Non-pigmented ciliary epithelial cell (primary cell): ENCODE results near the gene ZDHHC19.
"Not testable (repeated sequence)": the region's sequence is repeated elsewhere in the genome, so short reads cannot be mapped to it uniquely, and the experiment has no call there.

ENCODE experiments used
- DNase-seq: peaks from one replicate; pipeline ENCODE4 v3.0.0-alpha.2; 2010; ENCODE audit warnings: low read depth

ZDHHC19 gene

DNA sequence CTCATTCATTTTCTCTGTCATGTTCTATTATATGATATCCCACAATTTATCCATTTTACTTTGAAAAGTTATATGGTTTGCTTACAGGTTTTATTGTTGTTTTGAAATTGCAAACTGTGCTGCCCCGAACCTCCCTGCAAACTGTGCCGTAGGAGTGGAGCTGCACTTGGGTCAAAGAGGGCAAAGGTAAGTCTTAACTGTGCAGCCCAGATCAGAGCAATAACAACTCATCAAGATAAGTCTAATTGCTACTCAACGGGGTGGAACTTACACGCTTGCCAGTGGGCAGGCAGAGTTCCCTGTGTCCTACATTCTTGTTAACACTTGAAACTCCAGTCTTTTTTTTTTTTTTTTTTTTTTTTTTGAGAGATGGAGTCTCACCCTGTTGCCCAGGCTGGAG lies 33.2 kb downstream of the ZDHHC19 start:
- DNase-seq = no peak

DNA sequence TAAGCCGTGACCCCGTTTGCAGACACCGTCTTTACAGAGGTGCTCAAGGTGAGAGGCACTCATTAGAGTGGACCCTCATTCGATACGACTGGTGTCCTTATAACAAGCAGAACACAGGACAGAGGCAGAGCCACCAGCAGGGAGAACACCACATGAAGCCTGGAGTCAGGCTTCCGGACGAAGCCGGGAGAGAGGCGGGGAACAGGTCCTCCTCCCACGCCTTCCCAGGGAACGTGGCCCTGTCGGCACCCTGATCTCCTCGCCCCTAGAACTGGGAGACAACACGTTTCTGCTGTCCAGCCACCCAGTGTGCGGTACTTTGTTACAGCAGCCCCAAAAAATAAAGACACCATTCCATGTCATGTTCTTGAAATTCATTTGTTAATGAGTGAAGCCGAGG lies 33.6 kb downstream of the ZDHHC19 start:
- DNase-seq = no peak

DNA sequence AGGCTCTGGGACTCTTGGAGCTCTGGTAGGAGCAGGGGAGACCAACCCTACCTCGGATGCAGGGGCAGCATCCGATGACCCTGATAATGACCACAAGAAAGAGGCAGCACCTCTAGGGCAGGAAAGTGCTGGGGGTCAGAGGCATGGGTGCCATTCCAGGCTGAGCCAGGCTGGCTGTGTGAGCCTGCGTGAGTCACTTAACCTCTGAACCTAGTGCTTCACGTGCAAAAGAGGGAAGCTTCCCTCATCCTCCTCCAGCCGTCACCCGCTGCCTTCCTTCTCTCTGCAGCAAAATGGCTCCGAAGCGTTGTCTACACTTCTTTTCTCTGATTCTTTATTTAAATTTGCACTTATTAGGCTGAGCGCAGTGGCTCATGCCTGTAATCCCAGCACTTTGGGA lies 35.5 kb downstream of the ZDHHC19 start:
- no peak for DNase-seq

DNA sequence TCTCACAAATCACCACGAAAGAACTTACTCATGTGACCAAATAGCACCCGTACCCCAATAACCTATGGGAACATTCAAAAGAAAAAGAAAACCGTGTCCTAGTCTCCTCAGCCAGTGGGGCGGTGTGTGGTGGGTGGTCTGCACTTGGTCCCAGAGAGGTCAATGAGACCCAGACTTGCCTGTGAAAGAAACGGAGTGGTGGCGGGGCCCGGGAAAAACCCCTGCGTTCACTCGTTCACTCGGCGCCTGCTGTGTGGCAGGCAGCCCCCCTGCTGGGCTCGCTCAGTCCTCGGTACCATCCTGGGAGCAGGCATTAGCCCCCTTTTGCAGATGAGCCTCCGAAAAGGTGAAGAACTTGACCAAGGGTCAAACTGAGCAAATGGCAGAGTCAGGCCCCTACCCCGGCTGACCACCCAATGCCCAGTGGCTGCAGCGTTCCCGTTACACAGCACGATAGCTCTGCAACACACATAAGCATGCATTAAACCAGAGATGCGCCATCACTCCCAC lies 36.0 kb downstream of the ZDHHC19 start:
- no peak for DNase-seq

DNA sequence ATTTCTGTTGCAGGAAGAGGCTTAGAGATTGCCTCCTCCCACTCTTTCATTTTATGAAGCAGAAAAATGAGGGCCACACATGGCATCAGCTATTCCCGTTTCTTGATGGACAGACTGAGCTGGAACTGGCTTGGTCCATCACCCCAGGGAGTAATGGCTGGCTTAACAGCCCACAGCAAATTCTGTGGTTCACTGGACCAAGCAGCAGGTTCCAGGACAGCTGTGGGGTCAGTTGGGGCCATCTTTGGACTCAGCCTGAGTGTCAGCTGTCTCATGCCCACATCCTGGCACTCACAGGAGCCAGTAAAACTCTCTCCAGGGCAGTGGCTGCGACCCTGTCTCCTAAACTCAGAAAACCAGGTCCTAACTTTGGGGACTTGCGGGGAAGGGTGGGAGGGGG lies 36.5 kb downstream of the ZDHHC19 start:
- DNase-seq = no peak

DNA sequence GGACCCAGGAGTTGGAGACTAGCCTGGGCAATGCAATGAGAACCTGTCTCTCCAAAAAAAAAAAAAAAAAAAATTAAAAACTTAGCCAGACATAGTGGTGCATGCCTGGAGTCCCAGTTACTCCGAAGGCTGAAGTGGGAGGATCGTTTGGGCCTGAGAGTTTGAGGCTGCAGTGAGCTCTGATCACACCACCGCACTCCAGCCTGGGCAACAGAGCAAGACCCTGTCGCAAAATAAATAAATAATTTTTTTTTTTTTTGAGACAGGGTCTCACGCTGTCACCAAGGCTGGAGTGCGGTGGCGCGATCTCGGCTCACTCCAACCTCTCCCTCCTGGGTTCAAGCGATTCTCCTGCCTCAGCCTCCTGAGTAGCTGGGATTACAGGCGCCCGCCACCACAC lies 40.9 kb downstream of the ZDHHC19 start:
- not testable (repeated sequence) for DNase-seq

DNA sequence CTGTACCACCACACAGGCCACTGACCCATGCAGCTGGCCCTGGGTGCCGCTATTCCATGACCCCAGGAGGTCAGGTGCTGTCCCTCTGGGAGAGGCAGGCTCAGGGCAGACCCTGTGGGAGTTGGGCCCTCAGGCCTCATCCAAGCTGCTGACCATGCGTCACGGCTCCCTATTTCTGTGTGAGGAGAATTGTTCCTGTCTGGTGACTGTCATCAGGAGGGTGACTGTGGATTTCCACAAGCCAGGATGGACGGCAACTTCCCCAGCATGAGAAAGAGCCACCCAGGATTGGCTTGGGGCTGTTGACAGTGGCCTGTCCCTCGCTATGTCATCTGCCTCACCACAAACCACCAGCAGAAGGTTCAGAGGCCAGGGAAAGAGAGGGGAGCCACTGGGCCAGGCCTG lies 41.4 kb downstream of the ZDHHC19 start:
- DNase-seq = no peak

DNA sequence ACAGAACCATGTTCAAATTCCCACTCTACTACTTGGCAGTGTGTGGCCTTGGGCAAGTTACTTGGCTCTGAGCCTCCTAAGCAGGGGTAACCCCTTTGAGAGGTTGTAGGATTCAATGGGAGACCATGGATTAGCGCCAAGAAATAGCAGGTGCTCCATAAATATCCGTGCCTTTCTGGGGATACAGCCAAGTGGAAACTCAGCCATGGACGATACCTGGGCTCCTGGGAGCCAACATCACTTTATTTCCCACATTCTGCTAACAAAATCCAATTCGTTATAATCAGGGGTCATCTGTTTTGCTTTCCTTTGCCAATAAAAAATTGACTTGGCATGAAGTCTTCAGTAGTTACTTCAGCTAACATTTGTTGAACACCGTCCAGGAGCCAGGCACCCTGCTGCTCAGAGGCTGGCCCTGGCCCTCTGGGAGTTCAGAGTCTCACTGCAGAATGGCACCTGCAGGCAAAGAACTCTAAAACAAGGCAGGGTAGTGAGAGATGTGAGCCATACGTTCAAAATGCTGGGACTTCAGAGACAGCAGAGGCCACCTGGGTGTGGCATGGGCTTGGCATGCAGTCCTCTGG lies 42.3 kb downstream of the ZDHHC19 start:
- DNase-seq = no peak

DNA sequence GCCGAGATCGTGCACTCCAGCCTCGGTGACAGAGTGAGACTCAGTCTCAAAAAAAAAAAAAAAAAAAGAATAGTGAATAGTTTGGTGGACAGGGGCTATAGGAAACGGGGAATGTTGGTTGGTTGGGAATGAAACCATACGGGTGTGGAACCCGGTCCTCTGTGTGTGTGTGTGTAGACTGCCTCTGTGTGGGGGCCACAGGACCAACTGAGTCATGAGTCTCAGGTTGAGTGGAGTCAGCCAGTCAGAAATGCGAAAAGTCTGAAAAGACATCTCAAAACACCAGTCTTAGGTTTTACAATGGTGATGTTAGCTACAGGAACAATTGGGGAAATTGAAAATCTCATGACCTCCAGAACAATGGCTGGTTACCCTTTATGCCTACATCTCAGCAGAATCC lies 44.5 kb downstream of the ZDHHC19 start:
- DNase-seq = no peak

DNA sequence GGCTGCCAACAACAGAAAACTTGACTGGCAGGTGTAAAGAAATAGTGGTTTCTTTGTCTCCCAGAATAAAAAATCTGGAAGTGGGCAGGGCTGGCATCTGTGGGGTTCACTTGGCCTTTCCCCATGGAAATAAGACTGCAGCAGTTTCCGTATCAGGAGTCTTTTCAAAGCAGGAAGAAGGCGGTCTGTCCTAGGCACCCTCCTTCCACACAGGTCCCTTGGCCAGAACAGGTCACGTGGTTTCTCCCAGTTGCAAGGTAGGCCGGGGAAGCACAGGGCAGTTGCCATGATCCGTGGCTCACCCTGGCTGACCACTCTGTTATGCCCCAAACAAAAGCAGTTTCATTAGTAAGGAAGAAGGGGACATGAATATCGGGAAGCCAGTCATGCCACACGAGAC lies 45.4 kb downstream of the ZDHHC19 start:
- no peak for DNase-seq

DNA sequence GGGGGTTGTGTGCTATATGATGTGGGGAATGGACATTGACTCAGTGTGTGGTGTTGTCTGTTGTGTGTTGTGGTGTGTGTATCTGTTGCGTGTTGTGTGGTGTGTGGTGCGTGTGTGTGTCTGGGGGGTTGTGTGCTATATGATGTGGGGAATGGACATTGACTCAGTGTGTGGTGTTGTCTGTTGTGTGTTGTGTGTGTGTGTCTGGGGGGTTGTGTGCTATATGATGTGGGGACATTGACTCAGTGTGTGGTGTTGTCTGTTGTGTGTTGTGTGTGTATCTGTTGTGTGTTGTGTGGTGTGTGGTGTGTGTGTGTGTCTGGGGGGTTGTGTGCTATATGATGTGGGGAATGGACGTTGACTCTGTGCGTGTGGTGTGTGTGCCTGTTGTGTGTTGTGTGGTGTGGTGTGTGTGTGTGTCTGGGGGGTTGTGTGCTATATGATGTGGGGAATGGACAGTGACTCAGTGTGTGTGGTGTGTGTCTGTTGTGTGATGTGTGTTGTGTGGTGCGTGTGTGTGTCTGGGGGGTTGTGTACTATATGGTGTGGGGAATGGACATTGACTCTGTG lies 46.1 kb downstream of the ZDHHC19 start:
- not testable (repeated sequence) for DNase-seq

DNA sequence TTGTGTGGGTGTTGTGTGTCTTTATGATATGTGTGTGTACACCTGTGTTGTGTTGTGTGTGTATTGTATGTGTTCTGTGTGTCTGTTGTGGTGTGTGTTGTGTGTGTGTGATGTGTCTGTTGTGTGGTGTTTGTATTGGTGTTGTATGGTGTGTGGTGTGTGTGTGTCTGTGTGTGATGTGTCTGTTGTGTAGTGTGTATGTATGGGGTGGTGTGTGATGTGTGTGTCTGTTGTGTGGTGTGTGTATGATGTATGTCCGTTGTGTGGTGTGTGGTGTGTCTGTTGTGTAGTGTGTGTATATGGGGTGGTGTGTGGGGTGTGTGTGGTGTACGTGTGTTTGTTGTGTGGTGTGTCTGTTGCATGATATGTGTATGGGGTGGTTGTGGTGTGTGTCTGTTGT lies 46.6 kb downstream of the ZDHHC19 start:
- DNase-seq = no peak

DNA sequence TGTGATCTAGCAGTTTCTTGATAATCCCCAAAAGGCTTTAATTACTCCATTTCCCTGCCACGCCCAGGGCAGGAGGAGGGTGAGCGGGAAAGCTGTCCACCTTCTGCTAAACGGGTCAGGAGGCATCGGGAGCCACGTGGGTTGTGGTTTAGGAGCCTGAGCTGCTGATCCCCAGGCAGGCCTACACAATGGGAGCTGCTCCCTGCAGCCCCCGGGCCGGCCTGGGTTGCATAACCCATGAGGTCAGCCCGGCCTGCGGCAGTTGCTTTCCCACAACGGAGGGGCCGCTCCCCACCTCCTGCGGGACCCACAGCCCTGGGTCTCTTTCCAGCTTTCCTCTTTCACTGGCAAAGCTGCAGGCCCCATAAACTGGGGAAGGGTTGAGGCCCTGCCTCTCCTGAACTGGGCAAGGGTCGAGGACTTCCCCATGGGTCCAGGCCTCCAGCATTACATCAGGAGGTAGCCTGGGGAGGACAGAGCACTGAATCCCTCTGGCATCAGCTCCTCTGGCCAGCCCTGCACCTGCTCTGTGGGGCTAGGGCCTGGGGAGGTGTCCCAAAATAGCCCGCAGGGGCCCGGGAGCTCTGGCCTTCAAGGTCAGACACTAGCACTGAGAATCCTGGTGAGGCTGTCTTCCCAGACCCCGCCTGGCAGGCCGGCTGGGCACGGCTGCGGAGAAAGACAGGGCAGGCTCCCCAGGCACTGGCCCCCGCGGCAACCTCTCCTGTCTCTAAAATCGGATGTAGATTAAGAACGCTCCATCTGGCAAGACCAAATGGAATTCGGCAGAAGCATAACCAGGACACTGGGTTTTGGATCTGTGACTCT lies 47.3 kb downstream of the ZDHHC19 start:
- DNase-seq = no peak

DNA sequence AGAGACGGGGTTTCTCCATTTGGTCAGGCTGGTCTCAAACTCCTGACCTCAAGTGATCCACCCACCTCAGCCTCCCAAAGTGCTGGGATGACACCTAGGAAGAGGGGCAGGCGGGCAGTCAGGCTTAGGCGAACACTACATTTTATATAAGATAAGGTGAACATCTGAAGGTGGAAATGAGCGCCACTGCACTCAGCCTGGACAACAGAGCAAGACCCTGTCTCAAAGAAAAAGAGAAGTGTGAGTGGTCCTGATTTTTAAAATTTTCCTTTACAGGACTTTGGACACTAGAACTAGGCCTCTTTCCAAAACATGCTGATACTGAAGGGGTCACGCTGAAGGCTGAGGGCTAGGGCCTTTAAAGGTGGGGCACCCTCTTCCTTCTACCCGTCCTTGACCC lies 48.0 kb downstream of the ZDHHC19 start:
- DNase-seq = no peak

DNA sequence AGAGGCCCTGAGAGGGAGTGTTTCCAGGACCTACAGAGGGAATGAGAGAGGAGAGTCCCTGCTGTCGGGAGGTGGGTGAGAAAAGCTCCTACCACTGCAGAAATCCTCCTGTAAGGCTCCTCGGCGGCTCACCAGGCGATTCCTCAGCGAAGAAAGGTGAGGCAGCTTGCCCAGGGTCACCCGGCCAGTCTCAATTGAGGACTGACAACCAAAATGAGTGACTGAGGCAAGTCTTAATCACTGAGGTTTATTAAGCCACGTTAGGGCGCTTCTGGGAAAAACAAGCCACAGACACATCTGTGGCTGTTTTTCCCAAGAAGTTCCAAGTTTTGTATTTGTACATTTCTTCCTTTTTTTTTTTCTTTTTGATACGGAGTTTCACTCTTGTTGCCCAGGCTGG lies 48.5 kb downstream of the ZDHHC19 start:
- no peak for DNase-seq

DNA sequence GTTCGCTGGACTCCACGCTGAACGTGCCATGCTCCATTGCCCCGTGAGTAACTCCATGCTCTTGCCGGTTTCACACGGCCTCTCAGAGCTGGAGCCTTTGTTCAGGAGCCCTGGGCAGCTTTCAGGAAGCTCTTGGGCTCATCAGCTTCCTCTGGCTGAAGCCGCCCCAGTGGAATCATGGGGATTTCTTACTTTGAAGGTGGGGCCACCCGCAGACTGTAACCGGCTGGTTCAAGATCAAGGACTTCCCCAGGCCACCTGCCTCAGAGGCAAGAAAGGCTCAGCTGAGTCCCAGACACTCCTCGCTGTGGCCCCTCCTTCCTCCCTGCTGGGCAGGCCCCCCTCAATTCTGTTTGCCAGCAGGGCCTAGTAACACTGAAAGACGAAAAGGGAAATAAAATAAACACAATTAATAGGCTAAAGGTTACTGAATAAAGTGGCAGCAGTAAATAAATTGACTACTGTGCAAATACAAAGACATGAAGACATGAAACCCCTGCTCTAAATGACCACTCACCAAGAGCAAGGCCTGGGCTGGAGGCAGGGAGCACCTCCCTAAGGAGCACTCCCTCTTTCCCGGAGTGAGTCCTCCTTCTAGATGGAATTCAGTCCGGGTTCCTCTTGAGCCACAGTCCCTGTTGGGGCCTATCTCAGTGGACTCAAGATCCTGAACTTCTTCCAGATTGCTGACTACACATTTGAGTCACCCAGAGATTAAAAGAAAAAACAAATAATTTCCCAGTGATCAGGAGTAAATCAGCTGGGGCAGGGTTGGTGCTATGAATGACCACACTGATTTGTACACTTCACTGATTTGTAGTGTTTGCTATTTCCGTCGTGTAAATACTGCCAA lies 51.0 kb downstream of the ZDHHC19 start:
- peak; percentile 72 for DNase-seq

DNA sequence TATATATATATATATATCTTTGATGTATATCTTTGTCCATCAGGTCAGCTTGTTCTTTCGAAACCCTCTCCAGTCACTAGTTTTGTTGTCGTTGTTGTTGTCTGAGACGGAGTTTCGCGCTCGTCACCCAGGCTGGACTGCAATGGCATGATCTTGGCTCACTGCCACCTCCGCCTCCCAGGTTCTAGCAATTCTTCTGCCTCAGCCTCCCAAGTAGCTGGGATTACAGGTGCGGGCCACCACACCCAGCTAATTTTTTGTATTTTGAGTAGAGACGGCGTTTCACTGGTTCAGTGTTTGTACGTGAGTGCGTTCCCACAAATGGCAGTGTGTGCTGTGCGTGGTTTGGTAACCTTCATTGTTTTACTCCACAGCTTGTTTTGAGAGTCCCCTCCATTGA lies 51.7 kb downstream of the ZDHHC19 start:
- DNase-seq = no peak

DNA sequence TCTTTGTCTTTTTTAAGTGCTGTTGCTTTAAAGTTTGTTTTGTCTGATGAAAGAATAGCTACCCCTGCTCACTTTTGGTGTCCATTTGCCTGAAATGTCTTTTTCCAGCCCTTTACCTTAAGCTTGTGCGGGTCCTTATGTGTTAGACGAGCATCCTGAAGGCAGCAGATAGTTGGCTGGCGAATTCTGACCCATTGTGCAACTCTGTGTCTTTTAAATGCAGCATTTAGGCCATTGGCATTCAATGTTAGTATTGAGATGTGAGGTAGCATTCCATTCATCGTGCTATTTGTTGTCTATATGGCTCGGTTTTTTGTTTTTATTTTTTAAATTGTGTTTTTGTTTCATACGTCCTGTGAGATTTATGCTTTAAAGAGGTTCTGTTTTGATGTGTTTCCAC lies 55.0 kb downstream of the ZDHHC19 start:
- no peak for DNase-seq

DNA sequence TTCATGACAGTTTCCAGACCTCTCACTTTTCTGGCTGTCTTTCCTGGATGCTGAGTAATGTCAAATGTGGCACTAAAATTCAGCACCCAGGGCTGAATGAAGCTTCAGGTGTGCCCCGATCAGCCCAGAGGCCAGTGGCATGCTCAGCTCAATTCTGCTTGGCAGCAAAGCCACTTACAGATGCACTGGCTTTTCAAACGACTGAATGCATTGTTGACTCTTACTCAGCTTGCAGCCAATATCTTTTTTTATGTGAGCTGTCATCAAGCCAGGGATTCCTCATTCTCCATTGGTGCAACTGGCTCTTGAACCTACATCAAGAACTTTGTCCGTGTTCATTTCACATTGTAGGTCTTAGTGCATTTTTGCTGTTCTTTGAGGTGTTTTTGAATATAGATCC lies 60.7 kb downstream of the ZDHHC19 start:
- DNase-seq = no peak

DNA sequence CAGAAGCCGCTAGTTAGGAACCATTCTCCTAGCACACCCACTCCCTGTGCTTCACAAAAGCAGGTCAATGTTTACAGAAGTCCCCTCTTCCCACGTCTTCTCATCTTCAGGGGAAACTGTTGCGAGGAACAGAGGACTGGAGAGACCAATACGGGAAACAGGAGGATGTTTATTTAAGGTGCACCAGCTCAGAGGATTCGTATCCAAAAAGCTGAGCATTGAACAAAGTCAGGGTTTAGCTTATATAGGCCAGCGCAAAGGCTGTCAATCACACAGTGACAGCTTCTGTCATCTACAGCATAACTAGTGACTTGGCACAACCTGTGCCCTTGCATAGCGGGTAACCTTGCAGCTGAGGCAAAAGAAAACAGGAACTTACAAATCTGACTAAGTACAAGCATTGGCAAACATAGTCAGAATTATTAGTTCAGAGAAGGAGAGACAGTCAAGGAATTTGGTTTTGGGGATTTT lies 61.3 kb downstream of the ZDHHC19 start:
- DNase-seq = no peak

DNA sequence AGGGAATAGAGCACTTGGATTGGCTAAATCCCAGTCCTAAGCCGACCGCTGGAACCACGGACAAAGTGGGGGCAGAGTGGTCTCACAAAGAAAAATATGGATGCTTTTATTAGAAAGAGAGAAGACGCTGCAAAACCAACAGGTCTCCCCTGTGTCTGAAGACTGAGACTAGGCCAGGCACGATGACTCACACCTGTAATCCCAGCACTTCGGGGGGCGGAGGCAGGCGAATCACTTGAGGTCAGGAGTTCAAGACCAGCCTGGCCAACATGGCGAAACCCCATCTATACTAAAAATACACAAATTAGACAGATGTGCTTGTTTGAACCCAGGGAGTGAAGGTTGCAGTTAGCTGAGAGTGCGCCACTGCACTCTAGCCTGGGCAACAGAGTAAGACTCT lies 61.8 kb downstream of the ZDHHC19 start:
- DNase-seq = no peak
